PC-3 (cell line): Measurements from ENCODE around the gene PEAK3. TPM values are rescaled to one million over a fixed set of nuclear protein-coding genes. Genes with fewer than 3 reads are reported as not detected.

Experiments
- ATAC-seq: fragments of 200-7000 bp; cut with Tn5 transposase; 2 replicates; pipeline ENCODE4 v1.9.1; 2020; ENCODE audit warnings: mild to moderate bottlenecking, moderate library complexity
- BruUV-seq: library from RNA; stranded (reverse); fragments of 400-500 nt; replicated peaks from 2 replicates; lab custom pipeline; 2021; lab: Mats Ljungman, UMichigan
- CTCF ChIA-PET: fragments of 300-600 bp; sonication (Branson Sonifier 250); formaldehyde crosslinking; loops from one replicate; lab custom pipeline; 2022; ENCODE audit warnings: antibody characterized with exemption; lab: Charles Lee
- POLR2A ChIA-PET: fragments of 300-600 bp; sonication (Branson Sonifier 250); formaldehyde crosslinking; loops from one replicate; lab custom pipeline; 2022; ENCODE audit warnings: antibody characterized with exemption; ENCODE audit not compliant: unreplicated experiment; lab: Charles Lee
- DNase-seq: peaks from one replicate; pipeline ENCODE4 v3.0.0-alpha.2; 2015
- H2AFZ ChIP-seq: fragments of 300-600 bp; sonication (generic); 2 replicates; pipeline ENCODE4 v1.6.0; 2016; ENCODE audit warnings: antibody characterized with exemption, low read length
- H3F3A ChIP-seq: fragments of 300-600 bp; sonication (generic); one replicate; pipeline ENCODE4 v1.6.0; 2017; ENCODE audit warnings: antibody characterized with exemption, low read length, control low read depth, mild to moderate bottlenecking; ENCODE audit not compliant: unreplicated experiment
- H3K27ac ChIP-seq: fragments of 300-600 bp; sonication (generic); 2 replicates; pipeline ENCODE4 v1.5.1; 2016; ENCODE audit warnings: mild to moderate bottlenecking, low read length
- H3K27me3 ChIP-seq: fragments of 300-600 bp; sonication (generic); 2 replicates; pipeline ENCODE4 v1.6.1; 2016; ENCODE audit warnings: low read length, mixed read lengths
- H3K36me3 ChIP-seq: fragments of 300-600 bp; sonication (generic); 2 replicates; pipeline ENCODE4 v1.6.1; 2016; ENCODE audit warnings: low read depth, mixed run types, low read length, mixed read lengths
- H3K4me1 ChIP-seq: fragments of 300-600 bp; sonication (generic); 2 replicates; pipeline ENCODE4 v1.5.1; 2016; ENCODE audit warnings: low read length; ENCODE audit not compliant: insufficient read depth
- H3K4me2 ChIP-seq: fragments of 300-600 bp; sonication (generic); 2 replicates; pipeline ENCODE4 v1.6.0; 2016; ENCODE audit warnings: low read length
- H3K4me3 ChIP-seq: fragments of 300-600 bp; sonication (generic); 2 replicates; pipeline ENCODE4 v1.5.1; 2016; ENCODE audit warnings: mild to moderate bottlenecking, low read length, mixed read lengths
- H3K79me2 ChIP-seq: fragments of 300-600 bp; sonication (generic); 2 replicates; pipeline ENCODE4 v1.6.1; 2017; ENCODE audit warnings: low read length, mixed read lengths
- H3K9ac ChIP-seq: fragments of 300-600 bp; sonication (generic); 2 replicates; pipeline ENCODE4 v1.6.0; 2016; ENCODE audit warnings: mild to moderate bottlenecking, low read length
- H3K9me2 ChIP-seq: fragments of 300-600 bp; sonication (generic); replicated peaks from 2 replicates; pipeline ENCODE4 v1.6.1; 2016; ENCODE audit warnings: mixed run types, low read length, mixed read lengths
- H3K9me3 ChIP-seq: fragments of 300-600 bp; sonication (generic); 2 replicates; pipeline ENCODE4 v1.6.1; 2016; ENCODE audit warnings: low read length, mixed read lengths
- H4K20me1 ChIP-seq: fragments of 300-600 bp; sonication (generic); 2 replicates; pipeline ENCODE4 v1.6.1; 2016; ENCODE audit warnings: low read length, mixed read lengths
- CTCF ChIP-seq: fragments of 300-600 bp; sonication (generic); conservative IDR thresholded peaks from 2 replicates; pipeline ENCODE4 v1.5.1; 2017; ENCODE audit warnings: antibody characterized with exemption, low read depth, mild to moderate bottlenecking, low read length
- EZH2 ChIP-seq: fragments of 300-600 bp; sonication (generic); IDR thresholded peaks from one replicate; pipeline ENCODE4 v1.6.1; 2017; ENCODE audit warnings: antibody characterized with exemption, mild to moderate bottlenecking, low read length; ENCODE audit not compliant: unreplicated experiment
- EZH2phosphoT487 ChIP-seq: fragments of 300-600 bp; sonication (generic); IDR thresholded peaks from 2 replicates; pipeline ENCODE4 v1.6.1; 2018; ENCODE audit warnings: mild to moderate bottlenecking, antibody characterized with exemption, low read length, borderline replicate concordance
- intact Hi-C: fragments of 100-400 bp; cut with micrococcal nuclease; formaldehyde crosslinking; loops from 2 replicates; pipeline ENCODE4 v1.9.0; 2023
- total RNA-seq: library from RNA; depleted of rRNA; stranded (reverse); fragments of >200 nt; gene quantifications from 2 replicates; pipeline ENCODE4 v1.2.3, GENCODE V29; 2014

PEAK3 gene
- total RNA-seq, 1 experiment from 2014 or later = not detected

DNA sequence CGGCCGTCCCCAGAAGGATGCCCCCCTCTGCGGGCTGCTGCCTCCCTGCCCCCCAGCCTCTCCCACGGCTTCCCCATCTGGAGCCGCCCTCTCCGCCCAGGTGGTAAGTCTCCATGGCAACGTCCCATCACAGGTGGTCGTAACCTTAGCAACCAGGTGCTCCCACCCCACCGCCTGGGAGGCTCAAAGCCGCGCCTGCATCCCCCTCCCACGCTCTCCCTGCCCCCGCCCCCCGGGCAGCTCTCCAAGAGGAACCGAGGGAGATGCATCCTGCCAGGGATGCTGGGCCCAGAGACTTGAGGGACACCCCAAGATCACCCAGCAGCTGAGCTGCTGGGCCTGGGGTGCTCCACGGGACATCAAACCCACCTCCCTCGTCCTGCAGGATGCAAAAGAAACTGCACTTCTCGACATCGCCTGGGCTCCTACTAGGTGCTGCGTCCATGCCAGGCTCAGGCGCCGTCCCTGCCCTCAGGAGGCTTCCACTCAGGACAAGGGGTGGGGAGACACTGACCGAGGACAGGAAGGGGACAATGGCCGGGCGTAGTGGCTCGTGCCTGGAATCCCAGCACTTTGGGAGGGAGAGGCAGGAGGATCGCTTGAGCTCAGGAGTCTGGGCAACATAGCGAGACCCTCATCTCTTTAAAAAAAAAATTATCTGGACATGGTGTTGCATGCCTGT is 31.0 kb upstream of the PEAK3 start:
- CTCF ChIA-PET = no interaction called here
- no peak overlapping the region for H3K4me2 ChIP-seq

DNA sequence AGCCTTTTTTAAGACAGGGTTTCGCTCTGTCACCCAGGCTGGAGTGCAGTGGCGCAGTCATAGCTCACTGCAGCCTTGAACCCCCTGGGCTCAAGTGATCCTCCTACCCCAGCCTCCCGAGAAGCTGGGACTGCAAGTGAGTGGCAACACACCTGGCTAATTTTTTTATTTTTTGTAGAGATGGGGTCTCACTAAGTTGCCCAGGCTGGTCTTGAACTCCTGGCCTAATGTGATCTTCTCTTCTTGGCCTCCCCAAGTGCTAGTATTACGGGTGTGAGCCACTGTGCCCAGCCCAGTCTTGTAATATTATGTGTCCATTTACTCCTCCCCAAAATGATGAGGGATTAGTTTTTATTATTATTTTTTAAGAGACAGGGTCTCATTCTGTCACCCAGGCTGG is 29.1 kb upstream of the PEAK3 start:
- no peaks in the 10 kb centered on the region for H3K27me3 ChIP-seq
- no peaks in the 10 kb centered on the region for H3K36me3 ChIP-seq
- H3K4me1 ChIP-seq = no peaks in the 10 kb centered on the region
- BruUV-seq = no TSS peak
- intact Hi-C loops = loop anchor here (10.0 kb wide), 1 partner anchor 76 kb away; the partner anchor contains the start of genes PLEKHJ1 and SF3A2
- no peak overlapping the region for H3K27ac ChIP-seq
- no peaks in the 10 kb centered on the region for H4K20me1 ChIP-seq
- H3F3A ChIP-seq = no peaks in the 10 kb centered on the region
- ChIA-PET POLR2A (no interaction called here), CTCF (no interaction called here)
- H3K9me2 ChIP-seq = no peaks in the 10 kb centered on the region
- TF ChIP-seq EZH2 (no peak), EZH2phosphoT487 (no peak), CTCF (no peak)
- H3K4me2 ChIP-seq = no peak overlapping the region
- ATAC-seq (no peak), DNase-seq (no peak)
- H2AFZ ChIP-seq = no peak overlapping the region
- H3K79me2 ChIP-seq = no peaks in the 10 kb centered on the region
- no peak overlapping the region for H3K4me3 ChIP-seq
- H3K9me3 ChIP-seq = no peaks in the 10 kb centered on the region
- no peak overlapping the region for H3K9ac ChIP-seq

More for the DNA sequence above, 31.0 kb upstream of the PEAK3 start:
- ATAC-seq (no peak), DNase-seq (no peak)
- Histone ChIP-seq H4K20me1 (no peaks in the 10 kb centered on the region), H3K27me3 (no peaks in the 10 kb centered on the region), H3F3A (no peaks in the 10 kb centered on the region), H2AFZ (no peak overlapping the region), H3K79me2 (no peaks in the 10 kb centered on the region), H3K4me3 (no peak overlapping the region), H3K36me3 (no peaks in the 10 kb centered on the region), H3K9ac (no peak overlapping the region), H3K9me2 (no peaks in the 10 kb centered on the region), H3K27ac (no peak overlapping the region), H3K9me3 (no peaks in the 10 kb centered on the region), H3K4me1 (no peaks in the 10 kb centered on the region)
- TF ChIP-seq CTCF (no peak), EZH2 (no peak), EZH2phosphoT487 (no peak)
- BruUV-seq = no TSS peak
- POLR2A ChIA-PET = no interaction called here
- intact Hi-C loops = loop anchor here (10.0 kb wide), 1 partner anchor 78 kb away; the partner anchor contains the start of genes PLEKHJ1 and SF3A2
